NCI-H226 (cell line): ENCODE results near the gene FRMD6.

Experiments
- DNase-seq: peaks from one replicate; pipeline ENCODE4 v3.0.0-alpha.2; 2015

FRMD6 gene

GRCh38 chr14:51674294-51675002 is 22.7 kb downstream of the FRMD6 start:
- DNase-seq = peak; percentile 64

GRCh38 chr14:51676549-51676948 is 24.8 kb downstream of the FRMD6 start:
- peak; percentile 56 for DNase-seq

GRCh38 chr14:51677266-51677665 is 25.6 kb downstream of the FRMD6 start:
- DNase-seq = peak; percentile 32

GRCh38 chr14:51677738-51678137 is 26.0 kb downstream of the FRMD6 start:
- DNase-seq = no peak

GRCh38 chr14:51680031-51680430 is 28.3 kb downstream of the FRMD6 start:
- DNase-seq = no peak

- DNase-seq = no peak
Measured at GRCh38 chr14:51681411-51681810, 29.7 kb downstream of the FRMD6 start.

- no peak for DNase-seq
Measured at GRCh38 chr14:51682411-51682810, 30.7 kb downstream of the FRMD6 start.

GRCh38 chr14:51684760-51685159 is 33.0 kb downstream of the FRMD6 start:
- DNase-seq = no peak

GRCh38 chr14:51691176-51691575 is 39.5 kb downstream of the FRMD6 start:
- DNase-seq = no peak

- DNase-seq = no peak
Measured at GRCh38 chr14:51692646-51693045, 40.9 kb downstream of the FRMD6 start.

- no peak for DNase-seq
Measured at GRCh38 chr14:51697848-51698247, 46.1 kb downstream of the FRMD6 start.

GRCh38 chr14:51701951-51702350 is 50.2 kb downstream of the FRMD6 start:
- no peak for DNase-seq

GRCh38 chr14:51703787-51704186 is 52.1 kb downstream of the FRMD6 start:
- no peak for DNase-seq

GRCh38 chr14:51704545-51704944 is 52.8 kb downstream of the FRMD6 start:
- no peak for DNase-seq

GRCh38 chr14:51707327-51707726 is 55.6 kb downstream of the FRMD6 start:
- DNase-seq = no peak

GRCh38 chr14:51711505-51711904 is 59.8 kb downstream of the FRMD6 start:
- no peak for DNase-seq

- no peak for DNase-seq
Measured at GRCh38 chr14:51715250-51715649, 63.5 kb downstream of the FRMD6 start.

- no peak for DNase-seq
Measured at GRCh38 chr14:51715742-51716141, 64.0 kb downstream of the FRMD6 start.

GRCh38 chr14:51716610-51717009 is 64.9 kb downstream of the FRMD6 start:
- DNase-seq = no peak

GRCh38 chr14:51717766-51718165 is 66.1 kb downstream of the FRMD6 start:
- no peak for DNase-seq

GRCh38 chr14:51719955-51720354 is 68.2 kb downstream of the FRMD6 start:
- DNase-seq = no peak

- no peak for DNase-seq
Measured at GRCh38 chr14:51723990-51724389, 72.3 kb downstream of the FRMD6 start.

GRCh38 chr14:51724650-51725049 is 72.9 kb downstream of the FRMD6 start:
- DNase-seq = no peak

GRCh38 chr14:51725061-51725460 is 73.4 kb downstream of the FRMD6 start:
- DNase-seq = no peak

- peak; percentile 49 for DNase-seq
Measured at GRCh38 chr14:51726166-51726899, 74.6 kb downstream of the FRMD6 start.
